HCT116 (cell line): ENCODE data around the gene FOXD2. TPM values are rescaled to one million over a fixed set of nuclear protein-coding genes. Genes with fewer than 3 reads are reported as not detected.

Source experiments
- ATAC-seq: fragments of 200-7000 bp; cut with Tn5 transposase; 2 replicates; pipeline ENCODE4 v1.9.1; 2020; ENCODE audit warnings: mild to moderate bottlenecking, moderate library complexity
- BruUV-seq: library from RNA; stranded (reverse); fragments of 400-500 nt; replicated peaks from 2 replicates; lab custom pipeline; 2021; lab: Mats Ljungman, UMichigan
- CTCF ChIA-PET: fragments of 300-600 bp; sonication (Branson Sonifier 250); formaldehyde crosslinking; loops from one replicate; lab custom pipeline; 2021; ENCODE audit warnings: antibody characterized with exemption; lab: Charles Lee
- POLR2A ChIA-PET: fragments of 300-600, 350-600 bp; sonication (Branson Sonifier 250); formaldehyde crosslinking; loops from one replicate; lab custom pipeline; 2021; ENCODE audit warnings: antibody characterized with exemption; lab: Charles Lee
- RAD21 ChIA-PET, 2 experiments: fragments of 300-600 bp; sonication (Branson Sonifier 250); formaldehyde crosslinking; loops; one replicate each; lab custom pipeline; 2023; ENCODE audit warnings: low total read pairs in 2 of 2; ENCODE audit not compliant: uncharacterized antibody in 2 of 2, unreplicated experiment in 2 of 2, low non-redundant PET in 1 of 2; lab: Charles Lee
- DNase-seq: peaks from one replicate; pipeline ENCODE4 v3.0.0-alpha.2; 2010; ENCODE audit warnings: low read depth, low spot score
- H2AFZ ChIP-seq: fragments of 200-600 bp; shearing (Covaris generic), sonication (generic); 2 replicates; pipeline ENCODE4 v1.6.1; 2017; ENCODE audit warnings: low read depth, mixed run types, mixed read lengths, antibody characterized with exemption, low read length; ENCODE audit not compliant: poor library complexity, severe bottlenecking
- H3K27ac ChIP-seq: 2 replicates; pipeline ENCODE4 v1.5.1; 2012; ENCODE audit warnings: low read depth, low read length
- H3K27me3 ChIP-seq: fragments of 200-600 bp; sonication (generic); 2 replicates; pipeline ENCODE4 v1.6.1; 2016; ENCODE audit warnings: mixed run types, low read length, mixed read lengths; ENCODE audit not compliant: insufficient read depth
- H3K36me3 ChIP-seq, 2 experiments: fragments of 200-500 bp in 1 of 2; fragments of 200-600 bp in 1 of 2; sonication (Bioruptor generic) in 1 of 2; sonication (generic) in 1 of 2; 2 replicates each; pipeline versions ENCODE4 v1.5.1 to v1.6.1; 2014 to 2016; ENCODE audit warnings: low read length in 2 of 2, inconsistent platforms in 1 of 2, mixed read lengths in 1 of 2, mixed run types in 1 of 2; ENCODE audit not compliant: insufficient read depth in 2 of 2, control insufficient read depth in 1 of 2
- H3K4me1 ChIP-seq, 2 experiments: fragments of 200-600 bp in 1 of 2; sonication (generic) in 1 of 2; 2 replicates each; pipeline versions ENCODE4 v1.5.1 to v1.6.1; 2012 to 2017; ENCODE audit warnings: low read length in 2 of 2, inconsistent platforms in 1 of 2, mild to moderate bottlenecking in 1 of 2, mixed read lengths in 1 of 2, mixed run types in 1 of 2, moderate library complexity in 1 of 2; ENCODE audit not compliant: insufficient read depth in 2 of 2, control insufficient read depth in 1 of 2
- H3K4me2 ChIP-seq: fragments of 200-600 bp; sonication (generic); 2 replicates; pipeline ENCODE4 v1.6.1; 2017; ENCODE audit warnings: mixed run types, low read length, mixed read lengths
- H3K4me3 ChIP-seq, 2 experiments: fragments of 200-600 bp in 1 of 2; sonication (generic) in 1 of 2; replicated peaks in 1 of 2; 2 replicates each; pipeline ENCODE4 v1.5.1; 2011 to 2016; ENCODE audit warnings: low read length in 2 of 2, control low read depth in 1 of 2, low read depth in 1 of 2, mild to moderate bottlenecking in 1 of 2, mixed read lengths in 1 of 2, mixed run types in 1 of 2
- H3K79me2 ChIP-seq: fragments of 200-600 bp; sonication (generic); 2 replicates; pipeline ENCODE4 v1.6.1; 2017; ENCODE audit warnings: mild to moderate bottlenecking, mixed run types, low read length, moderate library complexity, mixed read lengths; ENCODE audit not compliant: insufficient read depth
- H3K9ac ChIP-seq: fragments of 200-600 bp; sonication (generic); 2 replicates; pipeline ENCODE4 v1.6.1; 2016; ENCODE audit warnings: low read length, mixed read lengths
- H3K9me2 ChIP-seq: fragments of 200-600 bp; sonication (generic), shearing (Covaris generic); 2 replicates; pipeline ENCODE4 v1.6.1; 2017; ENCODE audit warnings: mixed run types, mild to moderate bottlenecking, moderate library complexity; ENCODE audit not compliant: insufficient read depth
- H3K9me3 ChIP-seq, 2 experiments: fragments of 200-500 bp in 1 of 2; fragments of 200-600 bp in 1 of 2; sonication (Bioruptor generic) in 1 of 2; sonication (generic) in 1 of 2; 2 replicates each; pipeline ENCODE4 v1.6.1; 2014 to 2017; ENCODE audit warnings: low read length in 2 of 2, mixed read lengths in 2 of 2, inconsistent platforms in 1 of 2, low read depth in 1 of 2, mild to moderate bottlenecking in 1 of 2, mixed run types in 1 of 2, moderate library complexity in 1 of 2; ENCODE audit not compliant: control insufficient read depth in 1 of 2, insufficient read depth in 1 of 2
- H4K20me1 ChIP-seq: fragments of 200-600 bp; sonication (generic), shearing (Covaris generic); 2 replicates; pipeline ENCODE4 v1.6.1; 2017; ENCODE audit warnings: mixed run types, mild to moderate bottlenecking, moderate library complexity; ENCODE audit not compliant: insufficient read depth
- CBX3 ChIP-seq: IDR thresholded peaks from 2 replicates; pipeline ENCODE4 v1.6.1; 2012; ENCODE audit warnings: low read depth
- CEBPB ChIP-seq: IDR thresholded peaks from 2 replicates; pipeline ENCODE4 v1.6.1; 2012; ENCODE audit warnings: low read depth
- CTCF ChIP-seq, 3 experiments: fragments of 200-600 bp in 1 of 3; sonication (generic) in 1 of 3; IDR thresholded peaks in 2 of 3; conservative IDR thresholded peaks in 1 of 3; 2 replicates each; pipeline ENCODE4 v1.5.1; 2012 to 2017; ENCODE audit warnings: low read depth in 2 of 3, low read length in 2 of 3, antibody characterized with exemption in 1 of 3, borderline replicate concordance in 1 of 3, control low read depth in 1 of 3, mild to moderate bottlenecking in 1 of 3, mixed read lengths in 1 of 3, mixed run types in 1 of 3, moderate library complexity in 1 of 3; ENCODE audit not compliant: insufficient read depth in 1 of 3
- EGR1 ChIP-seq: IDR thresholded peaks from 2 replicates; pipeline ENCODE4 v1.6.1; 2012; ENCODE audit warnings: low read depth
- ELF1 ChIP-seq: IDR thresholded peaks from 2 replicates; pipeline ENCODE4 v1.6.1; 2012; ENCODE audit warnings: low read depth, borderline replicate concordance
- EZH2 ChIP-seq: fragments of 200-600 bp; sonication (generic); IDR thresholded peaks from 2 replicates; pipeline ENCODE4 v1.6.1; 2017; ENCODE audit warnings: antibody characterized with exemption, mixed run types
- EZH2phosphoT487 ChIP-seq: fragments of 200-600 bp; IDR thresholded peaks from 2 replicates; pipeline ENCODE4 v1.6.1; 2018; ENCODE audit warnings: antibody characterized with exemption, borderline replicate concordance
- FOSL1 ChIP-seq: IDR thresholded peaks from 2 replicates; pipeline ENCODE4 v1.6.1; 2012; ENCODE audit warnings: low read depth
- JUND ChIP-seq: IDR thresholded peaks from 2 replicates; pipeline ENCODE4 v1.6.1; 2012
- POLR2A ChIP-seq: IDR thresholded peaks from 2 replicates; pipeline ENCODE4 v1.7.0; 2011; ENCODE audit warnings: borderline replicate concordance; ENCODE audit not compliant: insufficient read depth, insufficient read length; ENCODE audit errors: extremely low read depth
- POLR2AphosphoS5 ChIP-seq: IDR thresholded peaks from 2 replicates; pipeline ENCODE4 v1.6.1; 2011; ENCODE audit warnings: mild to moderate bottlenecking, low read depth, low read length, moderate library complexity
- RAD21 ChIP-seq: IDR thresholded peaks from 2 replicates; pipeline ENCODE4 v1.6.1; 2012; ENCODE audit warnings: low read depth, mild to moderate bottlenecking
- REST ChIP-seq: IDR thresholded peaks from 2 replicates; pipeline ENCODE4 v1.6.1; 2012; ENCODE audit warnings: low read depth
- SIN3A ChIP-seq: IDR thresholded peaks from 2 replicates; pipeline ENCODE4 v1.6.1; 2012; ENCODE audit warnings: low read depth
- SP1 ChIP-seq: IDR thresholded peaks from 2 replicates; pipeline ENCODE4 v1.6.1; 2012; ENCODE audit warnings: low read depth
- SRF ChIP-seq: IDR thresholded peaks from 2 replicates; pipeline ENCODE4 v1.6.1; 2012; ENCODE audit warnings: low read depth
- TCF7L2 ChIP-seq: IDR thresholded peaks from 2 replicates; pipeline ENCODE4 v1.7.0; 2011; ENCODE audit warnings: borderline replicate concordance, inconsistent platforms; ENCODE audit not compliant: insufficient read depth, insufficient read length; ENCODE audit errors: extremely low read depth
- ZNF274 ChIP-seq: fragments of 200-500 bp; sonication (Bioruptor generic); IDR thresholded peaks from 2 replicates; pipeline ENCODE4 v1.6.1; 2014; ENCODE audit warnings: mild to moderate bottlenecking, low read depth, low read length, inconsistent platforms
- intact Hi-C: fragments of 100-400 bp; cut with micrococcal nuclease; formaldehyde crosslinking; loops from 2 replicates; pipeline ENCODE4 v1.10.0; 2022
- total RNA-seq: library from RNA; stranded (reverse); gene quantifications from one replicate; pipeline ENCODE4 v1.2.1, GENCODE V29; 2021; ENCODE audit not compliant: unreplicated experiment
- TF ChIP-seq, protein P1 (sequence below): IDR thresholded peaks from 2 replicates; pipeline ENCODE4 v1.6.1; 2012
- TF ChIP-seq, protein P2 (sequence below): IDR thresholded peaks from 2 replicates; pipeline ENCODE4 v1.6.1; 2011; ENCODE audit warnings: mild to moderate bottlenecking, low read length, moderate library complexity; ENCODE audit not compliant: insufficient replicate concordance; ENCODE audit errors: extremely low read depth

The FOXD2 gene
- total RNA-seq, 1 experiment from 2014 or later: 1.9 TPM

GRCh38 chr1:47411436-47411835 is 26.4 kb upstream of the FOXD2 start:
- H3K9me3 ChIP-seq: no peaks in the 10 kb centered on the region
- no peak overlapping the region for H3K4me3 ChIP-seq
- H3K27ac ChIP-seq: no peak overlapping the region
- CTCF ChIA-PET: interaction anchor here (1.2 kb wide), 1 partner anchor 26 kb away, joined by 5 read pairs; the partner anchor contains the start of gene FOXD2
- no peaks in the 10 kb centered on the region for H4K20me1 ChIP-seq
- no peaks in the 10 kb centered on the region for H3K36me3 ChIP-seq
- H3K9me2 ChIP-seq: no peaks in the 10 kb centered on the region
- no peak overlapping the region for H3K9ac ChIP-seq
- no peak for DNase-seq
- ATAC-seq: no peak
- intact Hi-C loops: no loop called here
- no peak for TF ChIP-seq CTCF (IDR thresholded peaks at IDR 0.05 in 2 of 3, conservative IDR thresholded peaks at IDR 0.05 in 1 of 3; ENCODE audit: borderline replicate concordance in 1 of 3, insufficient read depth in 1 of 3, low read depth in 2 of 3, low read length in 2 of 3)
- no peak for TF ChIP-seq POLR2A
- TF ChIP-seq EZH2: no peak
- no peak for TF ChIP-seq CEBPB
- TF ChIP-seq CBX3: no peak
- TF ChIP-seq FOSL1: no peak
- TF ChIP-seq JUND: no peak
- TF ChIP-seq SP1: no peak
- TF ChIP-seq SIN3A: no peak
- TF ChIP-seq TCF7L2: no peak
- no peak for TF ChIP-seq EGR1
- TF ChIP-seq ELF1: no peak
- TF ChIP-seq REST: no peak
- TF ChIP-seq RAD21: no peak
- TF ChIP-seq, protein P1, sequence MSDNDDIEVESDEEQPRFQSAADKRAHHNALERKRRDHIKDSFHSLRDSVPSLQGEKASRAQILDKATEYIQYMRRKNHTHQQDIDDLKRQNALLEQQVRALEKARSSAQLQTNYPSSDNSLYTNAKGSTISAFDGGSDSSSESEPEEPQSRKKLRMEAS: no peak
- no peak for TF ChIP-seq EZH2phosphoT487
- TF ChIP-seq, protein P2, sequence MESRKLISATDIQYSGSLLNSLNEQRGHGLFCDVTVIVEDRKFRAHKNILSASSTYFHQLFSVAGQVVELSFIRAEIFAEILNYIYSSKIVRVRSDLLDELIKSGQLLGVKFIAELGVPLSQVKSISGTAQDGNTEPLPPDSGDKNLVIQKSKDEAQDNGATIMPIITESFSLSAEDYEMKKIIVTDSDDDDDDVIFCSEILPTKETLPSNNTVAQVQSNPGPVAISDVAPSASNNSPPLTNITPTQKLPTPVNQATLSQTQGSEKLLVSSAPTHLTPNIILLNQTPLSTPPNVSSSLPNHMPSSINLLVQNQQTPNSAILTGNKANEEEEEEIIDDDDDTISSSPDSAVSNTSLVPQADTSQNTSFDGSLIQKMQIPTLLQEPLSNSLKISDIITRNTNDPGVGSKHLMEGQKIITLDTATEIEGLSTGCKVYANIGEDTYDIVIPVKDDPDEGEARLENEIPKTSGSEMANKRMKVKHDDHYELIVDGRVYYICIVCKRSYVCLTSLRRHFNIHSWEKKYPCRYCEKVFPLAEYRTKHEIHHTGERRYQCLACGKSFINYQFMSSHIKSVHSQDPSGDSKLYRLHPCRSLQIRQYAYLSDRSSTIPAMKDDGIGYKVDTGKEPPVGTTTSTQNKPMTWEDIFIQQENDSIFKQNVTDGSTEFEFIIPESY: no peak
- TF ChIP-seq POLR2AphosphoS5: no peak
- no peak for TF ChIP-seq ZNF274
- TF ChIP-seq SRF: no peak
- H3K79me2 ChIP-seq: no peaks in the 10 kb centered on the region
- no peaks in the 10 kb centered on the region for H3K27me3 ChIP-seq
- RAD21 ChIA-PET: no interaction called here
- no peaks in the 10 kb centered on the region for H3K4me1 ChIP-seq
- BruUV-seq: no TSS peak
- H3K4me2 ChIP-seq: no peak overlapping the region
- H2AFZ ChIP-seq: no peak overlapping the region
- POLR2A ChIA-PET: no interaction called here
